Adrenal gland (tissue), 5 donors: ENCODE measurements around the gene CNGB1.

Experiments
- CTCF ChIP-seq, 6 experiments: fragments of 450-650 bp in 4 of 6; fragments of 200-600 bp in 2 of 6; sonication (generic) in 1 of 6; IDR thresholded peaks; 1 replicate in 5 of 6; 2 replicates in 1 of 6; pipeline versions ENCODE4 v1.5.1 to v1.8.0; 2016 to 2021; ENCODE audit warnings: antibody characterized with exemption in 6 of 6, mild to moderate bottlenecking in 2 of 6, moderate library complexity in 1 of 6
- POLR2A ChIP-seq, 2 donors: fragments of 450-650 bp; IDR thresholded peaks; one replicate each; pipeline ENCODE4 v1.6.1; 2017; ENCODE audit warnings: antibody characterized with exemption in 2 of 2, mild to moderate bottlenecking in 2 of 2, moderate library complexity in 1 of 2
- donor health status: DM: no; HTN: no; CAD: no.

GRCh38 chr16:57906382-57907316 lies 64.3 kb downstream of the CNGB1 start:
- peak in 4 of 6 experiments; percentile 30 to 44 (median 40) for TF ChIP-seq CTCF (IDR thresholded peaks at IDR 0.05)
- TF ChIP-seq POLR2A (IDR thresholded peaks at IDR 0.05), result no peak
